Measurements from ENCODE around the gene DOK5.

DOK5 gene

DNA sequence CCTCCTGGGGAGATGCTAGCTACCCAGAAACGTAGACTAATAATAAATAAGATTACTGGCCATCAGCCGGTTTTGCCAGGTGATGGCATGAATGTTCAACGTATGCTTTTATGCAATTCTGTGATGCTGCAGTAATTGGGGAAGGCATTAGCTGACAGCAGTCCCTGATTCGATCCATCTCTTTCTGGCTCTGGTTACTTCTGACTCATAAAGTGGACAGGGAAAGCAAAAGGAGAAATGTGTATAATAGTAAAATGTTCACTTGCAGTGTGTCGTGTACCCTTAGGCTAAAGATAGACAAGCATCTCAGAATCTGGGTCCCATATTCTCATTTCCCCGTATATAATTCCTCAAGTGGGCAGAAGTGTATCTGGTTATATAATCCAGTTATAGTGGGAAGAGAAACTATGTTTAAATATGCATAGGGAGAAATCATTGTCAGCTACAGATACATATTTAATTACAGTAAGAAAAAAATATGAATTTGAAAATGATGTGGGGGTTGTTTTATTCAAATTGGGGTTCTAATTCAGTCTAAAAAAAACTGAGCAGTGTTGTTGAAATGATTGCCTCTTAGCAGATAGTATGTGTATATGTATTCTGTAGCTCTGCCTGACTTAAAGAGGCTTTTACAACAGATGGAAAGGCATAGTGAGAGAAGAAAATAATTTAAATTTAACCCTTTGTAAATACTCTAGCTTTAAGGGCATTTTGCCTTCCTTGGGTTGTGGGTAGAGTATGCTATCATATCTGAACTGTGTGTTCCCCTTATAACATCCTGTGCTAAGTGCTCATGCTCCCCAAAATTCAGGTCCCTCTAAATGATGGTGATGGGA, 40.6 kb downstream of the DOK5 start:
- DNase-seq: no peak

DNA sequence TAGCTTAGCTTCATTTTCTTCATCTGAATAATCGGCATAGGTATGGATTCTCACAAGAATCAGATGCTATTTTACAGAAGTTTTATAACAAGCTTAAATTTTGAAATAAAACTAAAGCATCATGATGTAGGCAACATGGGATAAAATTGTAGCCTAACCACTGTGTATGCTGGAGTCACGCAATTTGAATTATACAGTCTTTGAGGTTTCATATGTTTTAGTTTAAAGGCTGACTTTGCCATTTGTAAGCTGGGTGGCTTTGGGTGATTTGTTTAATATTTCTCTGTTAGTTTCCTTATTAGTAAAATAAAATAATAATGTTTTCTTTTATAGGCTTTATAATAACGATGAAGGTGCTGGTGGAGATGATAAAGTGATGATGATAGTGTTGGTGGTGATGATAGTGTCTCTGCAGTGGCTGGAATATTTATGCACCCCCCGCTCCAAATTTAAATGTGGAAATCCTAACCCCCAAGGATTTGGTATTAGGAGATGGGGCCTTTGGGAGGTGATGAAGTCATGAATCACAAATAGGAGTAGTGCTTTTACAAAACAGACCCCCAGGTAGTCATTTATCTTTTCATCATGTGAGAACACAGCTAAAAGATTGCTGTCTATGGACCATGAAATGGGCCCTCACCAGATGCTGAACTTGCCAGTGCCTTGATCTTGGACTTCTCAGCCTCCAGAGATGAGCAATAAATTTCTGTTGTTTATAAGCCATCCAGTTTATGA, 42.0 kb downstream of the DOK5 start:
- DNase-seq: no peak

DNA sequence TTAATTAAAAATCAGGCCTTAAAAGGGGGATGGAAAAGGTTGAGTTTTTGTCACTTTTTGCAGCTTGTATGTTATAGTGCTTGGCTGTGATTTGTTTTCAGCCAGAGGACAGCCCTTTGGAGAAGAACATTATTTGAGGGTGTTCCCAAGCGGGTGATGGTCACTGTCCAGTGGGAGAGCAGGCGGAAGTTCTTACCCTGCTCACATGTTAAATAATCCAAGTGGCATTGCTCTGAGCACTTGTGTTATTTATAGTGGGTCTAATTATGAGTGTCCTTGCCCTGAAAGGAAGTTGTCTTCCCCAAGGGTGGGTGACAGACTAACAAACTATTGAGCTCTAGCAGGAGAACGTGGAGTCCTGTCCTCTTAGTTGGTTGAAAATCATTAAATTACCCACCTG, 49.5 kb downstream of the DOK5 start:
- DNase-seq: no peak

GRCh38 chr20:54525916-54526590, 50.7 kb downstream of the DOK5 start:
- DNase-seq: no peak

DNA sequence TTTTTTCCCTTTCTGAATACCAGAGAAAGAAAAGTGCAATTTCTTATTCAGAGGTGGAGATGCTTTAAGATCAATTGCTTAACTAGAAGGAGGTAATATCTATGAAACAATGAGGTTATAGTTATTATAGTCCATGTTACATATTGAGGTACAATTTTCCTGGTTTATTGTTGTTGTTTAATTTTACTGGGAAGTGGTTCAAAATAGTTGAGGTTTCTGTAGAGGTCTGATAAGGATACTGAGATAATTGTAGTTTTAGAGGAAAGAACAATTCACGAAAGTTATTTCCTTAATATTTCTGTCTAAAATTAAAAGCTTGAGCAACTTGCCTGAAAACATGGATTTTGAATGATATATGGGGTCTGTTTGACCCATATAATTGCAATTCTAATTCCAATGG, 51.4 kb downstream of the DOK5 start:
- no peak for DNase-seq

- no peak for DNase-seq
Measured at GRCh38 chr20:54532573-54532972, 57.2 kb downstream of the DOK5 start.

GRCh38 chr20:54534101-54534500, 58.7 kb downstream of the DOK5 start:
- no peak for DNase-seq

DNA sequence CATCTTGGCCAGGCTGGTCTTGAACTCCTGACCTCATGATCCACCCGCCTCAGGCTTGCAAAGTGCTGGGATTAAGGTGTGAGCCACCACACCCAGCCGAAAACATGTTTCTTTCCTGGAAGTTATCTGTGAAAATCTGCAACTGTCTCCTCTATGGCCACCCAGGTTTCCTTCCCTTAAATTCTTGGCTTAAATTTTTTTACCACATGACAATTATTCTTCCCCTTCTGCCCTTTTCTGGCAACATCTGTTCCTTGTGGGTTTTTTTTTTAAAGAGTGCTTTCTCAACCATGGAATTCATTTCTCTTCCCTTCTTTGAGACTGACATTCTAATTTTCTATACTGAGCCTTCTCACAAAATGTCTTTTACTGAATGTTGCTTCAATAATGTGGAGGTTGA, 59.6 kb downstream of the DOK5 start:
- DNase-seq: peak; percentile 7 to 47

GRCh38 chr20:54535746-54536145, 60.4 kb downstream of the DOK5 start:
- DNase-seq: no peak

DNA sequence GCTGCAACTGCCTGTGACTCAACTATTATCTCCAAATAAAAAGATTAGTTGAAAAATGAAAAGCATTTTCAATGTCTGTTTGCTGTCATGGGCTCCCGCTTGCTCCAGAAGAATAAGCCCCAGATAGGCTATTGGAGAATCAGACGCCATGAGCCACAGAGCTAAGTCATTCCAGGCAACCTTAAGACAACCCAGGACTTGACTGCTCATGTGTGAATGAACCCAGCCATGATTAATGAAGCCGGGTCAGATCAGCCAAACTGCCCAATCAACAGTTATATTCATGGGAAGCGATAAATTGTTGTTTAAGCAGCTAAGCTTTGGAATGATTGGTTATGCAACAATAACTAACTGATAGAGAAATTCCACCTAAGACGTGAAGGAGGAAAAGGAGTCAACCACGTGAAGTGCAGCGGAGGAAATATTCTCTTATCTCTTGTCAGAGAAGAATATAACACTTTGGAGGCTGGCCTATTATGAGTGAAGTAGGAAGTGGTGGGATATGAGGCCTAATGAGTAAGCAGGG, 64.2 kb downstream of the DOK5 start:
- DNase-seq: no peak

- no peak for DNase-seq
Measured at GRCh38 chr20:54543369-54543768, 68.0 kb downstream of the DOK5 start.

GRCh38 chr20:54545676-54546358, 70.4 kb downstream of the DOK5 start:
- no peak for DNase-seq

- no peak for DNase-seq
Measured at GRCh38 chr20:54548849-54549248, 73.5 kb downstream of the DOK5 start.

- DNase-seq: no peak
Measured at GRCh38 chr20:54549658-54550326, 74.4 kb downstream of the DOK5 start.

DNA sequence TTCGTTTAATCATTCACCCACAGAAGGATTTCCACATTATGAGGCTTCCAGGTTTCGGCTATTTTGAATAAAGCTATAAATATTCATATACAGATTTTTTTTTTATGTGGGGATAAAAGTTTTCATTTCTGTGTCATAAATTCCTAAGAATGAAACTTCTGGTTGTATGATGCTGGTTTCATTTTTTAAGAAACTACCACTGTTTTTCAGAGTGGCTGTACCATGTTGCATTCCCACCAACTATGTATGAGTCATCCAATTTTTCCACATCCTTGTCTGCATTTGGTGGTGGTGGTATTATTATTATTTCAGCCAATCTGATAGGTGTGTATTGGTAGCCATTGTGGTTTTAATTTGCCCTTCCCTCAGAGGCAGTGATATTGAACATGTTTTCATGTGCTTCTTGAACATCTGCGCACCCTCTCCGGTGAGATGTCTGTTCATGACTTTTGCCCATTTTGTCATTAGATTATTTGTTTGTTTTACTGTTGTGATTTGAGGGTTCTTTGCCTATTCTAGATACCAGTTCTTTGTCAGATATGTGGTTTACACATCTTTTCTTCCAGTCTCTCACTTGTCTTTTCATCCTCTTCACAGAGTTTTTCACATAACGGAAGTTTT, 75.5 kb downstream of the DOK5 start:
- no peak for DNase-seq

GRCh38 chr20:54554006-54554405, 78.6 kb downstream of the DOK5 start:
- DNase-seq: no peak

DNA sequence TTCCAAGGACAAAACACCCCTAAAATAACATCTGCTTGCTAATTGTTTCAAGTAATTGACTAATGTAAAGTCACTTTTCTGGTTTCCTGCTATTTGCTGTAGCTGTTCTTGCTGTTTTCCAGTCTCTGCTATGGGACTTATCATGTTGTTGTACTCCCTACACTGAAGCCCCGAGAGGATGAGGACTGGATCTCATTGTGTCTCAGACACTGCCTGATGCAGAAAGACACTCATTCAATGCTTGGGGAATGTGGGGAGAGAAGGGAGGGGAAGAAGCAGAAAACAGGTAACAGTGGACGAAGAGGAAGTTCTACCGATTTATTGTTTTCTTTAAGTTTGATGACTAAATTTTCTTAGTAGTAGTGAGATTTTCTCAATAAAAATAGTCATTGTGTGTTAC, 79.8 kb downstream of the DOK5 start:
- no peak for DNase-seq

- DNase-seq: no peak
Measured at GRCh38 chr20:54556406-54556805, 81.0 kb downstream of the DOK5 start.

GRCh38 chr20:54557806-54558590, 82.6 kb downstream of the DOK5 start:
- no peak for DNase-seq

GRCh38 chr20:54559890-54560289, 84.5 kb downstream of the DOK5 start:
- no peak for DNase-seq

- no peak for DNase-seq
Measured at GRCh38 chr20:54560357-54560756, 85.0 kb downstream of the DOK5 start.
